DLD1 (cell line): ENCODE data around the gene UTP3.
"Not testable (repeated sequence)": the region's sequence is repeated elsewhere in the genome, so short reads cannot be mapped to it uniquely, and the experiment has no call there.

ENCODE experiments used
- in situ Hi-C: cut with HindIII; loops from 2 replicates; pipeline ENCODE4 v1.10.0; 2017; ENCODE audit warnings: low sequenced_read_pairs

UTP3 gene

DNA sequence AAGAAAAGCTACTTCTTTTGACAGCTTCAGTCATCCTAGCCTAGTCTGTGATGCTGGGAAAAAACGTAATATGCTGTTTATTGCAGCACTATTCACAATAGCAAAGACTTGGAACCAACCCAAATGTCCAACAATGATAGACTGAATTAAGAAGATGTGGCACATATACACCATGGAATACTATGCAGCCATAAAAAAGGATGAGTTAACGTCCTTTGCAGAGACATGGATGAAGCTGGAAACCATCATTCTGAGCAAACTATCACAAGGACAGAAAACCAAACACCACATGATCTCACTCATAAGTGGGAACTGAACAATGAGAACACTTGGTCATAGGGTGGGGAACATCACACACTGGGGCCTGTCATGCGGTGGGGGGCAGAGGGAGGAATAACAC lies 6.2 kb upstream of the UTP3 start:
- in situ Hi-C loops, result not testable (repeated sequence)

- in situ Hi-C loops, result no loop called here
Measured at GRCh38 chr4:70687392-70687791, 940 bp upstream of the UTP3 start.

DNA sequence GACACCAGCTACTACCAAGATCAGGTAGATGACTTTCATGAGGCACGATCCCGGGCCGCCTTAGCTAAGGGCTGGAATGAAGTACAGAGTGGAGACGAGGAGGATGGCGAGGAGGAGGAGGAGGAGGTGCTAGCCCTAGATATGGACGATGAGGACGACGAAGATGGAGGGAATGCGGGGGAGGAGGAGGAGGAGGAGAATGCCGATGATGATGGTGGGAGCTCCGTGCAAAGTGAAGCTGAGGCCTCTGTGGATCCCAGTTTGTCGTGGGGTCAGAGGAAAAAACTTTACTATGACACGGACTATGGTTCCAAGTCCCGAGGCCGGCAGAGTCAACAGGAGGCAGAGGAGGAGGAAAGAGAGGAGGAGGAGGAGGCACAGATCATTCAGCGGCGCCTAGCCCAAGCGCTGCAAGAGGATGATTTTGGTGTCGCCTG lies 481 bp downstream of the UTP3 start:
- in situ Hi-C loops, result no loop called here

- in situ Hi-C loops, result no loop called here
Measured at GRCh38 chr4:70691661-70692060, 3.3 kb downstream of the UTP3 start.

DNA sequence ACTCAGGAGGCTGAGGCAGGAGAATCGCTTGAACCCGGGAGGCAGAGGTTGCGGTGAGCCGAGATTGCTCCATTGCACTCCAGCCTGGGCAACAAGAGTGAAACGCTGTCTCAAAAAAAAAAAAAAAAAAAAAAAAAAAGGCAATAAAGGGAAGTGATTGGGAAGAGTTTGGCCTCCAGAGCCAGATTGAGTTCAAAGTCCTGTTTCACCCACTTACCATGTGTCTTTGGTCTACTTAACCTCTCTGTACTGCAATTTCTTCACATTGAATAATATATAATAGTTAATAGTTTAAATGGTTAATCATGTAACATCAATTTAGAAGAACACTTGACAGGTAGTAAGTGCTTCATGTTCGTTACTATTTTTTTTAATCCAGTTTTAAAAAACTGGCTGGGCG lies 6.3 kb downstream of the UTP3 start:
- in situ Hi-C loops, result not testable (repeated sequence)

GRCh38 chr4:70698435-70698834 lies 10.1 kb downstream of the UTP3 start:
- in situ Hi-C loops, result not testable (repeated sequence)

DNA sequence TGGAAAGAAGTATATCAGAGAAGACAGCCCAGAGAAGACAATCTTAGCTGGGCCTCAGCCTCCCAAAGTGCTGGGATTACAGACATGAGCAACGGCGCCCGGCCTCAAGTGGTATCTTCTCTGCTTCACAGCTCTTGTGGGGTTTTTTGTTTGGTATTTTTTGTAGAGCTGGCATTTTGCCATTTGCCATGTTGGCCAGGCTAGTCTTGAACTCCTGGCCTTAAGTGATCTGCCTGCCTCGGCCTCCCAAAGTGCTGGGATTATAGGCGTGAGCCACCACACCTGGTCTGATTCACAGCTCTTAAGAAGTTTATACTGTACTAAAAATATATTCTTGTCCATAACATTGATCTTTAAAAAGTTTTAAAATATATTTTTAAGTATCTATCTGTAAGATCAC lies 12.4 kb downstream of the UTP3 start:
- in situ Hi-C loops, result no loop called here

GRCh38 chr4:70701271-70701670 lies 12.9 kb downstream of the UTP3 start:
- in situ Hi-C loops, result no loop called here

GRCh38 chr4:70702592-70702991 lies 14.3 kb downstream of the UTP3 start:
- in situ Hi-C loops, result not testable (repeated sequence)

GRCh38 chr4:70703619-70704214 lies 15.4 kb downstream of the UTP3 start:
- in situ Hi-C loops, result no loop called here

DNA sequence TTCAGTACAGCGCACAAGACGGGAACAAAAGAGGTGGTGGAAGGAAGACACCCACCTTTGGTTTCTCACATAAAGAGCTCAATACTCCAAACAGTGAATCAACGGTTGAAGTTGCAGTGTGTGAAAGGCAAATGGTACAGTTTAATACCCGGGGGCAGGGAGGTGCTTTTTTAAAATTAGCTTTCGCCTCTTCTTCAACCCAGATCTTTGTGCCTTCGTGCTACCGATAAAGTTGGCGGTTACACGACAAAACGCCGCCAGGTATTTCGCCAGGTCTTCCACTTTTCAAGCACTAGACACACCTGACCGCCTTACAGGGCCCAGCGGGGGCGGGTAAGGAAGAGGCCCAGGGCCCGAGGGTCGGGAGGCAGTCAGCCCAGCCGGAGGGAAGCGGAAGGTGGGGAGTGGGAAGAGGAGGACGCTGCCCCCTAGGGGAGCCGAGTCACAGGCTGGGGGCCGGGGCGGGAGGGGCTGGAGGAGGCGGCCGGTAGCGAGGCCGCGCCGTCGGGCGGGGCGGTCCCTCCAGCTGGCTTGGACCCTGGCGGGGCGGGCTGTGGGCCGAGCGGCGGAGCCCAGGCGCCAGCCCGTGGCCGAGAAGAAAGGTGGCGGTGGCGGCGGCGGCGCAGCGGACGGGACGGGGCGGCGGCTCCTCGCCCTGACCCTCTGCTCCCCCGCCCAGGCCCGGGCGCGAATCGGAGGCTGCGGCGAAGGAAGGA lies 16.0 kb downstream of the UTP3 start:
- in situ Hi-C loops, result no loop called here

DNA sequence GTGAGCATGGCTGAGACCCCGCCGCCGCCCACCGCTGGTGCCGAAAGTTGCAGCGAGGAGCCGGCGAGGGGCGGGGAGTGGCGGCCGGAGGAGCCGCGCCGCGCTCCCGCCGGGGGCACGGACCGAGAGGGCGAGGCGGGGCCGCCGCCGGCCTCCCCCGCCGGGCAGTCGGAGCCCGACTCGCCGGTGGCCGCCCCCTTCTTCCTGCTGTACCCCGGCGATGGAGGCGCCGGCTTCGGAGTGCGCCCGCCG lies 16.5 kb downstream of the UTP3 start:
- in situ Hi-C loops, result no loop called here

DNA sequence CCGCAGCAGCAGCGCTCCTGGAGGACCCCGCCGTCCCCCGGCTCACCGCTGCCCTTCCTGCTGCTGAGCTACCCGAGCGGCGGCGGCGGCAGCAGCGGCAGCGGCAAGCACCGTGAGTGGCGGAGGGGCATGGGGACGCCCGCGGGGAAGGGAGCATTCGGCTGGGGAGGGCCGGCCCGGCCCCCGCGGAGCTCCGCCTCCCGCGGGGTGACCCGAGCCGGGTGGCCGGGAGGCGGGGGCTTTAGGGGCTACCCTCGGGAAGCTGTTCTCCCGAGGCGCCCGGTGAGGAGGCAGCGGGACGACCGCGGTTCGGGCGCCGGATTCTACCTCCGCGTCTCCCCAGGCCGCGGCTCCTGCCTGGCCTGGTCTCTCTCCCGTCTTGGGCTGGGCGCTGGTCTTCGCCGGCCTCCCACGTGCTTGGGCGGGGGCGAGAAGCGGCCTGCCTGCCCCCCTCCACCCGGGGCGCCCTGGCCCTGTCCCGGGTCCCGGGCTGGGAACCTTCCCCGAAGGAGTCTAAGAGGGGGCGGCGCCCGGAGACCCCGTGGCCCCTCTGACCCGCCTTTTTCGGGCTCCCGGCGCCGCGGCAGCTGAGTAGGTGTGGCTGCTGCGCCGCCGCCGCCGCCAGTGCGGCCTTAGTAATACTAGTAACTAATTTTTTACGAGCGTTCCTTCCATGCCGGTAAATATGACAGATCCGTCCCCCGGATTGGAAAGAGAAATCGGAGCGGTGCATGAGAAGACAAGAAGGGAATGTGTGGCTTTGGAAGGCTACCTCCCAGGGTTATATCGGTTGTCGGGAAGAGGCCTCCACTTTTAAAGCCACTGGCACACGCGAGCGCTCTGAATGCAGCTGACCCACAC lies 17.1 kb downstream of the UTP3 start:
- in situ Hi-C loops, result no loop called here

DNA sequence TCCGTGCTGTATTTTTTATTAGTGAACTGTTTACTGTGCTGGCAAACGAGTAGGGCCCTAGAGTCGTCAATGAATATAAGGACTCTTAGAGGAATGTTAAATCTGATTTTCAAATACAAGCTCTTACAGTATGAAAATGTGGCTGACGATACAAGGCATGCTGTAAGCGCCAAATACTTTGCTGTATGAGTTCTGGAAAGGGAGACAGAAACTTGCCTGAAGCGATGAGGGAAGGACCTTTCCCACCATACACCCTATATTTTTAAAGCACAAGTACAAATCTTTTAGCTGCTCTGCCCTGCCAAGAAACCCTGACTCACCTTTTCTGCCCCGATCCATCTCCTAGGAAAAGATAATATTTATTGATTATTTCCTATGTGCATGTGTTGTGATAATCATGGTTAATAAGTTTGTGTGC lies 17.7 kb downstream of the UTP3 start:
- in situ Hi-C loops, result no loop called here

DNA sequence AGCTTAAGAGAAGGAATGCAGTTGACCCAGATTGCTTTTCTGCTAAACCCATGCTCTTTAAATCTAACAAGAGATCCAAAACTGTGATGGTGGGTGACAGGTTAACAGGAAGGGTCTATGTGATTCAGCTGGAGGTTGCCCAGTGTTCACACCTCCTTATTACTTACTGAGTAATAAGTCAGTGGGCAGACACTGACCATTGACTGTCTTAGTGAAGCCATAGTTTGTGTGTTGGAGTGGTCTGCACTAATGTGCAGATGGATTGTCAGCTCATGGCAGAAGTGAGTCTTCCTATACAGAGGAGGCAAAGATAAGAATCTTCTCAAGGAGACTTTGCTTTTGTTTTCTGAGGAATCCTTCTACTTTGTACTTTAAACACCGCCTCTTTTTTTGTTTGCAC lies 18.2 kb downstream of the UTP3 start:
- in situ Hi-C loops, result no loop called here

GRCh38 chr4:70709611-70710205 lies 21.4 kb downstream of the UTP3 start:
- in situ Hi-C loops, result no loop called here

DNA sequence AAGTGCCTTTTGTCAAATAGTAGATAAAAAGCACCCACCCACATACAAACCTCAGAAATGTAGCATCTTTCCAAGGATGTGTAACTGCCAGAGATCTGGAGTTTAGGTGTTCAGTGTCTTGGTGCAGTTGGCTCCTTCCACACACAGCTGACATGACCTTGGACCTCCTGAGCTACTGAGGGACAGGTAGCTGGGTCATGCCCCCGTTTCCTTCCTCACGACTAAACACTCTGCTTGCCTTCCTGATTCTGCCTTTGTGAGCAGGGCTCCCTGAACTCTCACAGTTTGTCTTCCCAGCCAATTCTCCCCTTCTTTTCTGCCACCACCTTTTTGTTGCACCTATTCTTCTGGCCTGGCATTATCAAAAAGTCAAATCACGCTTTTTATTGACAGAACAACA lies 23.3 kb downstream of the UTP3 start:
- in situ Hi-C loops, result no loop called here

- in situ Hi-C loops, result no loop called here
Measured at GRCh38 chr4:70712150-70712549, 23.8 kb downstream of the UTP3 start.

- in situ Hi-C loops, result no loop called here
Measured at GRCh38 chr4:70712604-70713452, 24.5 kb downstream of the UTP3 start.

DNA sequence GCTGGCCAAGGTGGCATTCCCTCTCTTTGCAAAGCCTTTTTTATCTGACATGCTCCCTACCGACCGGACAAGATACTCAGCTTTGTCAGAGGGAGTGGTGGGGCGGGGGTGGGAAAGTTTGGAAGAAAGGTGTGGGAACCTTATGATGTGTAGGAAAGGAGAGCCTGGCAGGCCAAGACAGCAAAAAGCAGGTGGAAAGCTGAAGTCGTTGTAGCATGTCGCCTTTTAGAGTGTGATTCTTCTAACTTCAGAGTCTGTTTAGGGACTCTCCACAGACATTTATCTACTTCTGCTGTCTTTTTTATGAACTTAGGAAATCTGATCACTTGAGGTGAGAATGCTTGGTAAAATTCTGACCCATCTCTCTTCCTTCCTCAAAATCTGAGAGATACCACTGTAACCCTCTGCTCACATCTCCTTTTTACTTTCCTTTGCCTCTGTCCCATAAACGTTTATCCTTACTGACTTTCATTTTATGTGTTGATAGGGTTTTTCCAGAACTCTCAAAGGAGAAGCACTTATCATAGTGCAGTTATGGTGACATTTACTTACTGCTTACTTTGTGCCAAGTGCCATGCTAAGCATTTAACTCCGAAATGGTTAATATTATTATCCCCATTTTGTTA lies 25.2 kb downstream of the UTP3 start:
- in situ Hi-C loops, result no loop called here
